Uterus (tissue), 4 donors: ENCODE data around the gene ZNF618. TPM values are rescaled to one million over a fixed set of nuclear protein-coding genes. Genes with fewer than 3 reads are reported as not detected.

Experiments used
- DNase-seq, 2 donors: peaks; one replicate each; pipeline ENCODE4 v3.0.0-alpha.2; 2019 to 2020
- H3K27ac ChIP-seq, 2 donors: fragments of 200-600 bp; sonication (generic); 1 replicate in 1 of 2; 2 replicates in 1 of 2; pipeline ENCODE4 v1.5.1; 2016 to 2018
- H3K27me3 ChIP-seq, 2 donors: fragments of 200-600 bp; sonication (generic); one replicate each; pipeline ENCODE4 v1.5.1; 2018 to 2019; ENCODE audit warnings: control low read depth in 1 of 2
- H3K36me3 ChIP-seq, 2 donors: fragments of 200-600 bp; sonication (generic); one replicate each; pipeline ENCODE4 v1.5.1; 2019; ENCODE audit warnings: control low read depth in 1 of 2
- H3K4me1 ChIP-seq, 2 donors: fragments of 200-600 bp; sonication (generic); one replicate each; pipeline ENCODE4 v1.5.1; 2018 to 2019; ENCODE audit warnings: control low read depth in 1 of 2
- H3K4me3 ChIP-seq, 2 donors: fragments of 200-600 bp; sonication (generic); 1 replicate in 1 of 2; 2 replicates in 1 of 2; pipeline ENCODE4 v1.5.1; 2018 to 2019; ENCODE audit warnings: mild to moderate bottlenecking in 1 of 2
- H3K9me3 ChIP-seq, 2 donors: fragments of 200-600 bp; sonication (generic); one replicate each; pipeline ENCODE4 v1.5.1; 2019; ENCODE audit warnings: control low read depth in 1 of 2
- POLR2A ChIP-seq, 2 donors: fragments of 450-650 bp; IDR thresholded peaks; one replicate each; pipeline ENCODE4 v1.6.1; 2016; ENCODE audit warnings: antibody characterized with exemption in 2 of 2, mild to moderate bottlenecking in 1 of 2, moderate library complexity in 1 of 2
- intact Hi-C: fragments of 100-400 bp; cut with DNase I; formaldehyde crosslinking; loops from one replicate; pipeline ENCODE4 v1.15.1; 2023; ENCODE audit warnings: low total_unique reads
- total RNA-seq, 4 donors: library from RNA; depleted of rRNA in 3 of 4; stranded (reverse); fragments of >200 nt in 3 of 4; gene quantifications; one replicate each; pipeline versions ENCODE4 v1.1.0 to v1.2.4, GENCODE V29; 2014 to 2023
- TF ChIP-seq, protein P1 (sequence below), 4 experiments: fragments of 200-600 bp in 2 of 4; fragments of 450-650 bp in 2 of 4; sonication (generic) in 2 of 4; IDR thresholded peaks; one replicate each; pipeline ENCODE4 v1.5.1; 2016 to 2019; ENCODE audit warnings: antibody characterized with exemption in 4 of 4, mild to moderate bottlenecking in 2 of 4, moderate library complexity in 1 of 4
- donor health status: DM: yes; HTN: yes; CAD: no.

Gene ZNF618
- total RNA-seq, 4 donors from 2014 or later, result 3.8 to 24.2 (median 12.3) TPM

DNA sequence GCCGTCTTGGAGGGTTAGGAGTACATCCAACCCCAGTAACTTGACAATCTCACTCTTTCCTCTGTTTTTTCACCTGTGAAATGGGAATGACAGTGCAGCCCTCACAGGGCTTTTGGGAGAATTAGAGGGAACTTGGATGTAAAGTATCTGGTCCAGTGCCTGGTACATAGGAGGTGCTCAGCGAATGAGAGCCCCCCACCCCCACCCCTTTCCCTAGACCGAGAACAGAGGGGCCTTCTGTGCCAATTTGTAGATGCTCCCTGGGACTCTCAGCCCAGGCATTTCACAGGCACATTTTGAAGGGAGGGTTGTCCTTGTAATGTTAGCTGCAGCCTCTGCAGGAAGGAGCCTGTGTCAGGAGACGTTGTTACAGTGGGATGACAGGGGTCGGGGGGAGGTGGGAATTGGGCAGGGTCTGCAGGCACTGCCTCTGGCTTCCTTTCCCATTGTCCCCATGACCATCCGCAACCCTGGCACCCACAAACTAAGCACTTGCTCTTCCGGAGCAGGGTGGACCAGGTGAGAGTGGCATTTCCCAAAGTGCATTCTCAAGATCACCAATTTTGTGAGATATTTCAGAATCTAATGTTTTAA, 155.0 kb downstream of the ZNF618 start:
- H3K9me3 ChIP-seq, result no peaks in the 10 kb centered on the region
- H3K4me1 ChIP-seq, result no peaks in the 10 kb centered on the region
- intact Hi-C loops, result loop anchor here (10.0 kb wide), 1 partner anchor 226 kb away; no protein-coding TSS in a partner anchor
- peak in 1 of 2 donors; percentile 4 for DNase-seq
- no peak overlapping the region for H3K4me3 ChIP-seq
- no peaks in the 10 kb centered on the region for H3K36me3 ChIP-seq
- no peak overlapping the region for H3K27ac ChIP-seq
- no peak for TF ChIP-seq POLR2A (IDR thresholded peaks at IDR 0.05)
- TF ChIP-seq, protein P1, sequence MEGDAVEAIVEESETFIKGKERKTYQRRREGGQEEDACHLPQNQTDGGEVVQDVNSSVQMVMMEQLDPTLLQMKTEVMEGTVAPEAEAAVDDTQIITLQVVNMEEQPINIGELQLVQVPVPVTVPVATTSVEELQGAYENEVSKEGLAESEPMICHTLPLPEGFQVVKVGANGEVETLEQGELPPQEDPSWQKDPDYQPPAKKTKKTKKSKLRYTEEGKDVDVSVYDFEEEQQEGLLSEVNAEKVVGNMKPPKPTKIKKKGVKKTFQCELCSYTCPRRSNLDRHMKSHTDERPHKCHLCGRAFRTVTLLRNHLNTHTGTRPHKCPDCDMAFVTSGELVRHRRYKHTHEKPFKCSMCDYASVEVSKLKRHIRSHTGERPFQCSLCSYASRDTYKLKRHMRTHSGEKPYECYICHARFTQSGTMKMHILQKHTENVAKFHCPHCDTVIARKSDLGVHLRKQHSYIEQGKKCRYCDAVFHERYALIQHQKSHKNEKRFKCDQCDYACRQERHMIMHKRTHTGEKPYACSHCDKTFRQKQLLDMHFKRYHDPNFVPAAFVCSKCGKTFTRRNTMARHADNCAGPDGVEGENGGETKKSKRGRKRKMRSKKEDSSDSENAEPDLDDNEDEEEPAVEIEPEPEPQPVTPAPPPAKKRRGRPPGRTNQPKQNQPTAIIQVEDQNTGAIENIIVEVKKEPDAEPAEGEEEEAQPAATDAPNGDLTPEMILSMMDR (IDR thresholded peaks at IDR 0.05), result no peak
- no peaks in the 10 kb centered on the region for H3K27me3 ChIP-seq

DNA sequence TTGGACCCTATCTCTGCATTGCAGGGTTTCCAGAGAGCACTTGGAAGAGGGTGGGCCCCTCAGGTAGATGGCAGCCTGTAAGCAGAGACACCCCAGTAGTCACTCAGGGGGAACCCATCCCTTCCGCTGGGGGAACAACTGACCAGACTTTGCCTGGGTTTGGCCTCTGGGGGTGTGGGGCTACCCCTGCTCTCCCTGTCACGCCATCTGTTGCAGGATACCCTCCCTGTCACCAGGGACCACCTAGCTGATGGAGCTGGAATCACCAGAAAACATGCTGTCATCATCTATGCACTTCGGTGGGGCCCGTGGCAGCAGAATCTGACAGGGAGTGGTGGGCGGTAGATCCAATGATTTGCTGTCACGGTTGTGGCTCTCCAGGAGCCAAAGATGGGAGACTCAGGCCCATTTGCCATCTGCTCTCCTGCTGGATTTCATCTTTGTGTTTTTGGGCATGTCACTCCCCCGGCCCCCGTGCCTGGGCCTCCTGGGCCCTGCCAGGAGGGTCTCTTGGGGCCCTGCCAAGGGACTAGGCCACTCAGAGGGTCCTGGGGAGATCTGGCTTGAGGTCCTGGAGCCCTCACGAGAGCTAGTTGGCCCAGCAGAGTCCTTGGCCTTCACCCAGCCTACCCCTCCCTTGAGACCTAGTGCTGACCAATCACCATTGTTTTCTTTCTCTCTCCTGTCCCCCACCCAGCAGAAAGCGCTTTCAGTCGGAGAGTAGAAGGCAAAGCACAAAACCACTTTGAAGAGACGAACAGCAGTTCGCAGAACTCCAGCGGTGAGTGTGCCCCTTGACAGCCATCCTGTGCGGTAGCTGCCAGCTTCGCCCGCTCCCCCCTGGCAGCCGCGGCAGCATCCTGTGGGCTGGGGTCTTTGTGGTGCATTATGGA, 156.1 kb downstream of the ZNF618 start:
- no peak overlapping the region for H3K4me3 ChIP-seq
- no peaks in the 10 kb centered on the region for H3K9me3 ChIP-seq
- no peak overlapping the region for H3K27ac ChIP-seq
- TF ChIP-seq, protein P1 (IDR thresholded peaks at IDR 0.05), result no peak
- TF ChIP-seq POLR2A (IDR thresholded peaks at IDR 0.05), result no peak
- DNase-seq, result peak in 1 of 2 donors; percentile 14
- no peaks in the 10 kb centered on the region for H3K4me1 ChIP-seq
- H3K36me3 ChIP-seq, result no peaks in the 10 kb centered on the region
- intact Hi-C loops, result loop anchor here (10.0 kb wide), 1 partner anchor 227 kb away; no protein-coding TSS in a partner anchor
- no peaks in the 10 kb centered on the region for H3K27me3 ChIP-seq

DNA sequence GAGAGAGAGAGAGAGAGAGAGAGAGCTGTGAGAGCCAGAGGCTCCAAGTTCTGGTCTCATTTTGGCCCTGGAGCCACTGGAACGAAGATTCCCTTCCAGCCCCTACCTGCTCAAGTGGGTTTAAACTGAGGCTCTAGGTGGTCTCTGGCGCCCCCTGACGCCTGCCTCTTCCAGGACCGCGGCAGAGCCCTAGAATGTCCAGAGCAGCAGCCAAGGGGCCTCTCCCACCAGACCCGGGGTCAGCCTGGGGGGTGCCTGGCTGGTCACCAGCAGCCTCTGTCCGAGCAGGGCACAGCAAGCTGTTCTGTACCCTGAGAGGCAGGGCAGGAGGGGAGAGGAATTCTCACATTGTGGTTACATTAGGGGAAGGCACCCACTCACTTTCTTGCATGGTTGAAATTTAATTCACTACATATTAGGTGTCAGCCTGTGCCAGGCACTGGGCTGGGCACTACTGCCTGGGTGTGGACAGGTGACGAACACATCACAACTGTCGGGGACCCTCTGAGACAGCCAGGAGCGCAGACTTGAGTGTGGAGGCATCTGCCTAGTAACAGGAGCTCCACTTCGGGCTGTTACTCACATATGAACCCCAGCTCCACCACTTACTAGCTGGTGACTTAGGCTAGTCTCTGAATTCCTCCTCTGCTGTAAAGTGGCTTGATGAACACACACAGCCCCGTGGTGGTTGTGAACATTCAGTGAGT, 157.4 kb downstream of the ZNF618 start:
- DNase-seq, result peak; percentile 26 to 44
- intact Hi-C loops, result loop anchor here (10.0 kb wide), 1 partner anchor 229 kb away; no protein-coding TSS in a partner anchor
- no peaks in the 10 kb centered on the region for H3K27me3 ChIP-seq
- H3K27ac ChIP-seq, result no peak overlapping the region
- H3K4me1 ChIP-seq, result no peaks in the 10 kb centered on the region
- no peaks in the 10 kb centered on the region for H3K36me3 ChIP-seq
- TF ChIP-seq POLR2A (IDR thresholded peaks at IDR 0.05), result no peak
- TF ChIP-seq, protein P1 (IDR thresholded peaks at IDR 0.05), result peak; percentile 41 to 51 (median 49)
- H3K9me3 ChIP-seq, result no peaks in the 10 kb centered on the region
- no peak overlapping the region for H3K4me3 ChIP-seq

DNA sequence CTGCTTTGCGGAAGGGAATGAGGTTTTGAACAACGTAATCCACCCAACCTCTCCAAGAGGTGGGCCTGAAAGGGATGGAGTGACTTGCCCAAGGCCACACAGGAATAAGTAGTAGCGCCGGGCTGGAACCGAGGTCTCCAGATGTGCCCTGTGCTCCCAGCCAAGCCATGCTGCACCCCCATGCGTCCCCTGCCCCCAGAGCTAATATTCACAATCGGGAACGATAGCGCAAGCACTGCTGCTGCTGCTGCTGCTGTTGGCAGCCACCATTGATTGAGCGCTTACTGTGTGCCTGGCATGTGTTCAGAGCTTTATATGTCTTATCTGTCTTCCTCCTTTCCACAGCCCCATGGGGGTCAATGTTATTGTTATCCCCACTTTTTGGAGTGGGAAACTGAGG, 158.1 kb downstream of the ZNF618 start:
- Histone ChIP-seq H3K27me3 (no peaks in the 10 kb centered on the region), H3K4me1 (no peaks in the 10 kb centered on the region), H3K4me3 (no peak overlapping the region), H3K27ac (no peak overlapping the region), H3K36me3 (no peaks in the 10 kb centered on the region), H3K9me3 (no peaks in the 10 kb centered on the region)
- intact Hi-C loops, result loop anchor here (10.0 kb wide), 1 partner anchor 229 kb away; no protein-coding TSS in a partner anchor
- peak in 1 of 2 donors; percentile 2 for DNase-seq
- TF ChIP-seq, protein P1 (IDR thresholded peaks at IDR 0.05), result no peak
- no peak for TF ChIP-seq POLR2A (IDR thresholded peaks at IDR 0.05)
